Lower lobe of right lung (tissue), 2 donors: ENCODE measurements around the gene PRDM10. TPM values are rescaled to one million over a fixed set of nuclear protein-coding genes. Genes with fewer than 3 reads are reported as not detected.

ENCODE experiments used
- ATAC-seq, 2 donors: fragments of 200-7000 bp; cut with Tn5 transposase; one replicate each; pipeline ENCODE4 v1.9.1; 2020 to 2022; ENCODE audit warnings: mild to moderate bottlenecking in 2 of 2, moderate library complexity in 2 of 2
- DNase-seq: peaks from one replicate; pipeline ENCODE4 v3.0.0-alpha.2; 2020
- H3K27ac ChIP-seq: fragments of 200-600 bp; one replicate; pipeline ENCODE4 v1.8.0; 2022
- H3K27me3 ChIP-seq: fragments of 200-600 bp; one replicate; pipeline ENCODE4 v1.8.0; 2022; ENCODE audit warnings: low read depth
- H3K36me3 ChIP-seq: fragments of 200-600 bp; one replicate; pipeline ENCODE4 v1.8.0; 2022; ENCODE audit warnings: mild to moderate bottlenecking
- H3K4me1 ChIP-seq: fragments of 200-600 bp; one replicate; pipeline ENCODE4 v1.8.0; 2022
- H3K4me3 ChIP-seq: fragments of 200-600 bp; one replicate; pipeline ENCODE4 v1.8.0; 2022; ENCODE audit warnings: mild to moderate bottlenecking
- H3K9me3 ChIP-seq: fragments of 200-600 bp; one replicate; pipeline ENCODE4 v1.8.0; 2022
- CTCF ChIP-seq: fragments of 200-600 bp; IDR thresholded peaks from one replicate; pipeline ENCODE4 v1.8.0; 2022; ENCODE audit warnings: antibody characterized with exemption, mild to moderate bottlenecking
- intact Hi-C: fragments of 100-400 bp; cut with DNase I; formaldehyde crosslinking; loops from one replicate; pipeline ENCODE4 v1.11.0; 2022
- total RNA-seq: library from RNA; stranded (reverse); fragmentation: NEBNext Ultra II Directional; extraction: Animal tissue kit (Norgen Biotek cat#: 25700); gene quantifications from one replicate; pipeline ENCODE4 v1.2.1, GENCODE V29; 2021
- donor health status: DM: no; HTN: yes; CAD: no; lungs with severe emphysema.

Gene PRDM10
- total RNA-seq, 1 donor from 2014 or later = 9.5 TPM

GRCh38 chr11:129948926-129949466 lies 53.6 kb downstream of the PRDM10 start:
- H3K9me3 ChIP-seq = no peaks in the 10 kb centered on the region
- intact Hi-C loops = no loop called here
- no peak overlapping the region for H3K4me3 ChIP-seq
- DNase-seq = no peak
- H3K36me3 ChIP-seq = peaks cover 22% of the 10 kb centered on the region
- TF ChIP-seq CTCF = no peak
- no peak for ATAC-seq
- H3K27ac ChIP-seq = no peak overlapping the region
- H3K27me3 ChIP-seq = no peaks in the 10 kb centered on the region
- H3K4me1 ChIP-seq = peaks cover 12% of the 10 kb centered on the region

GRCh38 chr11:129947474-129947873 lies 55.2 kb downstream of the PRDM10 start:
- no peaks in the 10 kb centered on the region for H3K9me3 ChIP-seq
- peaks cover 22% of the 10 kb centered on the region for H3K36me3 ChIP-seq
- intact Hi-C loops = no loop called here
- no peak overlapping the region for H3K27ac ChIP-seq
- ATAC-seq = no peak
- TF ChIP-seq CTCF = no peak
- H3K4me3 ChIP-seq = no peak overlapping the region
- no peak for DNase-seq
- no peaks in the 10 kb centered on the region for H3K27me3 ChIP-seq
- H3K4me1 ChIP-seq = peaks cover 12% of the 10 kb centered on the region

- DNase-seq = no peak
- no peak for ATAC-seq
- intact Hi-C loops = no loop called here
- H3K36me3 ChIP-seq = peaks cover 22% of the 10 kb centered on the region
- no peak overlapping the region for H3K4me3 ChIP-seq
- no peak overlapping the region for H3K27ac ChIP-seq
- H3K9me3 ChIP-seq = no peaks in the 10 kb centered on the region
- no peak for TF ChIP-seq CTCF
- H3K27me3 ChIP-seq = no peaks in the 10 kb centered on the region
- peaks cover 12% of the 10 kb centered on the region for H3K4me1 ChIP-seq
Measured at GRCh38 chr11:129946965-129947364, 55.7 kb downstream of the PRDM10 start.

- intact Hi-C loops = no loop called here
- Histone ChIP-seq H3K27me3 (no peaks in the 10 kb centered on the region), H3K4me1 (peaks cover 12% of the 10 kb centered on the region), H3K4me3 (no peak overlapping the region), H3K9me3 (no peaks in the 10 kb centered on the region), H3K27ac (no peak overlapping the region), H3K36me3 (peaks cover 22% of the 10 kb centered on the region)
- no peak for TF ChIP-seq CTCF
- no peak for DNase-seq
- ATAC-seq = no peak
Measured at GRCh38 chr11:129946256-129946655, 56.4 kb downstream of the PRDM10 start.

- DNase-seq (no peak), ATAC-seq (no peak)
- intact Hi-C loops = no loop called here
- Histone ChIP-seq H3K4me1 (peaks cover 5% of the 10 kb centered on the region), H3K9me3 (no peaks in the 10 kb centered on the region), H3K36me3 (peaks cover 22% of the 10 kb centered on the region), H3K4me3 (no peak overlapping the region), H3K27ac (no peak overlapping the region), H3K27me3 (no peaks in the 10 kb centered on the region)
- TF ChIP-seq CTCF = no peak
Measured at GRCh38 chr11:129945373-129945772, 57.3 kb downstream of the PRDM10 start.

GRCh38 chr11:129944696-129945095 lies 57.9 kb downstream of the PRDM10 start:
- Histone ChIP-seq H3K36me3 (peaks cover 22% of the 10 kb centered on the region), H3K9me3 (no peaks in the 10 kb centered on the region), H3K27ac (no peak overlapping the region), H3K4me1 (no peaks in the 10 kb centered on the region), H3K4me3 (no peak overlapping the region), H3K27me3 (no peaks in the 10 kb centered on the region)
- ATAC-seq (no peak), DNase-seq (no peak)
- intact Hi-C loops = no loop called here
- TF ChIP-seq CTCF = no peak
